Stimulated activated CD8-positive, alpha-beta memory T cell treated with anti-CD3 and anti-CD28 coated beads, Interleukin-4, amount 100 ng/mL, for 48 hours (primary cell): ENCODE data around the gene BPTF.
A peak's percentile ranks its signal among the peaks of the same experiment; 100 is the strongest.
"Not testable (repeated sequence)": the region's sequence is repeated elsewhere in the genome, so short reads cannot be mapped to it uniquely, and the experiment has no call there.

Experiments
- DNase-seq: peaks from one replicate; pipeline ENCODE4 v3.0.0-alpha.2; 2020

BPTF gene, protein sequence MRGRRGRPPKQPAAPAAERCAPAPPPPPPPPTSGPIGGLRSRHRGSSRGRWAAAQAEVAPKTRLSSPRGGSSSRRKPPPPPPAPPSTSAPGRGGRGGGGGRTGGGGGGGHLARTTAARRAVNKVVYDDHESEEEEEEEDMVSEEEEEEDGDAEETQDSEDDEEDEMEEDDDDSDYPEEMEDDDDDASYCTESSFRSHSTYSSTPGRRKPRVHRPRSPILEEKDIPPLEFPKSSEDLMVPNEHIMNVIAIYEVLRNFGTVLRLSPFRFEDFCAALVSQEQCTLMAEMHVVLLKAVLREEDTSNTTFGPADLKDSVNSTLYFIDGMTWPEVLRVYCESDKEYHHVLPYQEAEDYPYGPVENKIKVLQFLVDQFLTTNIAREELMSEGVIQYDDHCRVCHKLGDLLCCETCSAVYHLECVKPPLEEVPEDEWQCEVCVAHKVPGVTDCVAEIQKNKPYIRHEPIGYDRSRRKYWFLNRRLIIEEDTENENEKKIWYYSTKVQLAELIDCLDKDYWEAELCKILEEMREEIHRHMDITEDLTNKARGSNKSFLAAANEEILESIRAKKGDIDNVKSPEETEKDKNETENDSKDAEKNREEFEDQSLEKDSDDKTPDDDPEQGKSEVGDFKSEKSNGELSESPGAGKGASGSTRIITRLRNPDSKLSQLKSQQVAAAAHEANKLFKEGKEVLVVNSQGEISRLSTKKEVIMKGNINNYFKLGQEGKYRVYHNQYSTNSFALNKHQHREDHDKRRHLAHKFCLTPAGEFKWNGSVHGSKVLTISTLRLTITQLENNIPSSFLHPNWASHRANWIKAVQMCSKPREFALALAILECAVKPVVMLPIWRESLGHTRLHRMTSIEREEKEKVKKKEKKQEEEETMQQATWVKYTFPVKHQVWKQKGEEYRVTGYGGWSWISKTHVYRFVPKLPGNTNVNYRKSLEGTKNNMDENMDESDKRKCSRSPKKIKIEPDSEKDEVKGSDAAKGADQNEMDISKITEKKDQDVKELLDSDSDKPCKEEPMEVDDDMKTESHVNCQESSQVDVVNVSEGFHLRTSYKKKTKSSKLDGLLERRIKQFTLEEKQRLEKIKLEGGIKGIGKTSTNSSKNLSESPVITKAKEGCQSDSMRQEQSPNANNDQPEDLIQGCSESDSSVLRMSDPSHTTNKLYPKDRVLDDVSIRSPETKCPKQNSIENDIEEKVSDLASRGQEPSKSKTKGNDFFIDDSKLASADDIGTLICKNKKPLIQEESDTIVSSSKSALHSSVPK (N-terminal part only)

DNA sequence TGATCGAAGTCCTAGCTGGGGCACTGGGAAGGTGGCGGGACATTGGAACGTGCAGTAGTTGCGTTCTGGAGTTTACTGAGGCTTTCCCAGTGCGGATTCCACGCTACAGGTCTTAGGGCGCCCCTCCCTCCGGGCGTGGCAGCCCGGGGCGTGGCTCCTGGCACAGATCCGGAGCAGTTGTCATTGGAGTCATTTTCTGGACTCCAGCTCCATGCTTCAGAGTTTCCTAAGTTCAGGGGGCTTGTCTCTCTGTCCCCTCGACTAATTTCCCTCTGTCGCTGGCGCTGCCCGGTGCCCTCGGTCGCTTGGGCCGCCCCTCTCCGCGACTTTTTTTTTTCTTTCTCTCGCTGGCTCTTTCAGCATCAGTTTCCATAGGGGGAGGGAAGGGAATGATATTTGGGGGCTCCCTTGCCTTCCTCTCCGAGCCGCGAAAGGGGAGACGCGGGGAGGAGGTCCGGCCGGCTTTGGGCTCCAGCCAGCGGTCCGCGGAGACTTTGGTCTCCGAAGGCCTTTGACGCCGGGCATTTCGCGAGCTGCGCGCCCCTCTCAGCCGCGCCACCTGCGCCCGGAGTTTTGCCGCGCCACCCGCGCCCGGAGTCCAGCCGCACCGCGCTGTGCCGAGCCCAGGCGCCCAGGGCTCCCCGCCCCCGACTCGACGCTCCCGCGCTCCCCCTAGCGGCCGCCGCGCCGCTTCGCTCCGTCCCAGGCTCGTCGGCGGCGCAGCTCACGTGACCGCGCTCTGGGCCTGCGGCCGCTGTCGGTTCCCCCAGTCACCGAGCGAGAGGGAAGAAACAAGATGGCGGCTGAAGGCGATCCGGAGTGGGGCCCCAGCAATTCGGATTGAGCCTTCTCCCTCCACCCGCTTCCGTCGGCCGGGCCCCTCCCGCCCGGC lies at the start of gene BPTF:
TSS of gene BPTF (plus strand) at position 769 of the 892 bp plus-strand sequence. CDS start 222 bp downstream, outside the sequence.
- DNase-seq: peak; percentile 93

DNA sequence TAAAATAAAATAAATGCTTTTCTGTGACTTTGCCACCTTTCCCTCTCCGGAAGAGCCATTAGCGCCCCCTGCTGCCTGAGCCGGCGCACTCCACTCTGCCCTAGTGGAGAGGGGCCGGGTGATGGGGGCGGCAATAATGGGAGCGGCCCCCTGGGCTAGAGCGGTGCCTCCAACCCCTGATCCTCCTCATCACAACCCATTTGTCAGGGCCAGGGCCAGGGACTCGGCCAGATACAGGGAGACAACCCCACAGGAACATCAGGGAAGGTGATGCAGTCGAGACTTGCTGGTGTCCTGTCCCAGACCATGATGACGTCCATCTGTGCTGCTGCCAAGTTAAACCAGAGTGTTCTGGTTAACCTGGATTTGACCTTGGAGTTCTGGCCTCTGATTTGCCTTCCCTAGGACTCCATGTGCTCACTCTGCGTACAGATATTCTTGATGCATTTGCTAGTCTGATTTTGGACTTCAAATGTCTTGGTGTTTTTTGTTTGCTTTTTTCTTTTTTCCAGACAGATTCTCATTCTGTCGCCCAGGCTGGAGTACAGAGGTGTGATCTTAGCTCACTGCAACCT lies 46.1 kb upstream of the BPTF start:
- DNase-seq: peak; percentile 51

DNA sequence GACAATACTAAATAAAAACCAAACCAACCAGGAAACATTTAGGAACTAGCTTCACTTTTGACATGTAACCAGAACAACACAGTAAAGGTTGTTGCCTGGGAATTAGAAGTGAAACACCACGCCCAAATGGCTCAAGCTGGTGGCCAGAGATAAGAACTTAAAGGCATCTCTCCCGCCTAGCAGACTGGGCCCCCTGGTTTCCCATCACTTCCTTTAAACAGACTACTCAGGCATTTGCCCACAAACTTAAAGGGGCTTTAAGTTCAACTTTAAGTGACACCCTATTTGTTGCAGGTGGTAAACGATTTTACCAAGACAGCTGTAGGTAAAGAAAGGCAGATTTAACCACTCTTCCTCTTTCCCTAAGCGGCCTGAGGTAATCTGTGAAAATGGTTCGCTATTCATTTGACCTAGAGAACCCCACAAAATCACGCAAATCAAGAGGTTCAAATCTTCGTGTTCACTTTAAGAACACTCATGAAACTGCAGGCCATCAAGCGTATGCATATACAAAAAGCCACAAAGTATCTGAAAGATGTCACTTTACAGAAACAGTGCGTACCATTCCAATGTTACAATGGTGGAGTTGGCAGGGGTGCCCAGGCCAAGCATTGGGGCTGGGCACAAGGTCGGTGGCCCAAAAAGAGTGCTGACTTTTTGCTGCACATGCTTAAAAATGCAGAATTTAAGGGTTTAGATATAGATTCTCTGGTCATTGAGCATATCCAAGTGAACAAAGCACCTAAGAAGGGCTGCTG lies 40.8 kb upstream of the BPTF start:
- no peak for DNase-seq

DNA sequence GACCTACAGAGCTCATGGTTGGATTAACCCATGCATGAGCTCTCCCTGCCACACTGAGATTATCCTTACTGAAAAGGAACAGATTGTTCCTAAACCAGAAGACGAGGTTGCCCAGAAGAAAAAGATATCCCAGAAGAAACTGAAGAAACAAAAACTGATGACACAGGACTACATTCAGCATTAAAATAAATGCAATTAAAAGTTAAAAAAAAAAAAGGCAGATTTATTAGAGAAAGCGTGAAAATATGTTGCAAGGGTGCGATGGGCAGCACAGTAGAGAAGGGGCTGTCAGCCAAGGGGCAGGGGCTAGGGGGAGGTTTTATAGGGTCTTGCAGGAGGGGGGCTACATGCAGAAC lies 40.2 kb upstream of the BPTF start:
- DNase-seq: no peak

DNA sequence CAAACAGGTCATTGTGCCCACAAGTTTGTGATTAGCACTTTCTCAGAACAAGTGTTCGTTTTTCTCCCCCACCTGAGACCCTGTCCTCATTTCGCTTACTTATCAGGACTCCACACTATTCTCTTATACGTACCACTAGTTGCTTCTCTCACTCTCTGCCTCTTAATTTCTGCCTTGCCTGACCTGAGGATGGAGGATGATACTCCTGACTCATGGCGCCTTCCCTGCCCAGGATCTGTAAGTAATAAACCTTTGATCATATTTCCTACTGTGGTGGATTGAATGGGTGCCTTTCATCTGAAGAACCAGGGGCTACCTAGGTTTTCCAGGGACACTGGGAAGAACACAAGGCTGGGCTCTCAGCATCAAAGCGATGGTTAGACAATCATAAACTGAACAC lies 39.8 kb upstream of the BPTF start:
- no peak for DNase-seq

DNA sequence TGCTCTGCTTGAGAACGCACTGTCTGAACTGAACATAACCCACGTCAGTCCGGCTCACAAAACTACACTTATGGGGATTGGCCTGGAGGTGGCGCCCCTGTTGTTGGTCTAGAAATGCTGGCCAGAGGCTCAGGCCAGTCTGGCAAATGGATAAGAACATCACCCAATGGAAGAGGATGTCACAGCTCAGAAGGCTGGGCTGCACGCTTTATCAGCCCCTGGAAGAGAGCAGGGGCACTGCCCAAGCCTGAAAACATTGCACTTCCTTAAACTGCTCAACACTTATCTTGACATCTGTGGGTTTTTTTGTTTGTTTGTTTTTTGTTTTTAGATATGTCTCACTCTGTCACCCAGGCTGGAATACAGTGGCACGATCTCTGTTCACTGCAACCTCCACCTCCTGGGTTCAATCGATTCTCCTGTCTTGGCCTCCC lies 24.8 kb upstream of the BPTF start:
- peak; percentile 75 for DNase-seq

DNA sequence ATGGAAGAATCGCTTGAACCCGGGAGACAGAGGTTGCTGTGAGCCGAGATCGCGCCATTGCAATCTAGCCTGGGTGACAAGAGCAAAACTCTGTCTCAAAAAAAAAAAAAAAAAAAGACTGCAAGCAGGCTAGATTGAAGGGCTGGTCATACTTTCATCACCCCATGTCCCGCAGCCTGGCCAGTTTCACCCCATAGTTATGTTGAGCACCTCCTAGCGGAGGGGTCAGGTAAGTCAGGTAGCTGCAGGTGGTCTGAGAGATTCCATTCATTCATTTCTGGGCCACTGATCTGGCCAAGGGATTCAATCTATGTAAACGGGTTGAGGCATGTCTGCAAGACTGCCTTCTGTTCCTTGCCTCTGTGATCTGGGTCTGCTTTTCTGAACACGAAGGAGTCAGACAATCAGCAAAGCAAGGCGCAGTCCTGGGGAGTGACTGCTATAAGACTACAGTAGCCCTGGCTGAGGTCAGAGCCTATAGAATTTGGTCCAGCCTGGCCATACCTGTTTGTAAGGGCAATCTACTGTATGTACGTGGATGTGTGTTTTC lies 23.6 kb upstream of the BPTF start:
- no peak for DNase-seq

DNA sequence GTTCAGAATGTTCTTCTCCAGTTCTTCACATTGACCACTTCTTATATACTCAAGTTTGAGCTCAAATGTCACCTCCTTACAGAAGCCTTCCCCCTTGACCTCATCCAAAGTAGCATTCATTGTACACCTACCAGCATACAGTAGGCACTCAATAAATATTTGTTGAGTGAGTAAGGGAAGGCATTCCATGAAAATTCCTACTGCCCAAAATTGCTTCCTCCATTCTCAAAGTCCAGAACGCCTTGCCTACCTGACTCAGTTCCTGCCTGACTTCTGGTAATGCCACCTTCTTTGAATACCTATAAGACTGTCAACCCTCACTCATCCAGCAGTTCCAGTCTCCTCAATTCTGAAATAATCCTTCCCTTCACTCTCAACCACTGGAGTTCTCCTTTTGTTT lies 14.8 kb upstream of the BPTF start:
- no peak for DNase-seq

DNA sequence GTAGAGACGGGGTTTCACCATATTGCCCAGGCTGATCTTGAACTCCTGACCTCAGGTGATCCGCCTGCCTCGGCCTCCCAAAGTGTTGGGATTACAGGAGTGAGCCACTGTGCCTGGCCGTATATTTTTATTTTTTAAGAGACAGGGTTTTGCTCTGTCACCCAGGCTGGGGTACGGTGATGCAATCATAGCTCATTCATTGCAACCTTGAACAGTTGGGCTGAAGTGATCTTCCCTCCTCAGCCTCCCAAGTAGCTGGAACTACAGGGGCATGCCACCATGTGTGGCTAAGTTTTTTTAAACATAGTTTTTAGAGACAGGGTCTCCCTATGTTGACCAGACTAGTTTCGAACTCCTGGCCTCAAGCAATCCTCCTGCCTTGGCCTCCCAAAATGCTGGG lies 12.9 kb upstream of the BPTF start:
- not testable (repeated sequence) for DNase-seq

DNA sequence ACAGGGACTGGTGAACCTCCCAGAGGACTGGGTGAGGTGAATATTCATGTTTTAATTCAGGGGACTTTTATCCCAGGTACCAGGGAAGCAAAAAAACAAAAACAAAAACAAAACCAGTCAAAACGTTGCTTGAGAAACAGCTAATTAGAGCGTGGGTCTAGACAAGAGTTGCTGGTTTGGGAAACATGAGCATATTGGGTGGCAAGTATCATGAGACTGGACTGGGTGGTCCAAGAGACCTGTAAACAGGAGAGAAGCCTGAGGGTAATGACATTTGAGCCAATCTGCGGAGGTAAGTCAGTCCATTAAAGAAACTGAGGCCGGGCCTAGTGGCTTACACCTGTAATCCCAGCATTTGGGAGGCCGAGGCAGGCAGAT lies 11.5 kb upstream of the BPTF start:
- no peak for DNase-seq

DNA sequence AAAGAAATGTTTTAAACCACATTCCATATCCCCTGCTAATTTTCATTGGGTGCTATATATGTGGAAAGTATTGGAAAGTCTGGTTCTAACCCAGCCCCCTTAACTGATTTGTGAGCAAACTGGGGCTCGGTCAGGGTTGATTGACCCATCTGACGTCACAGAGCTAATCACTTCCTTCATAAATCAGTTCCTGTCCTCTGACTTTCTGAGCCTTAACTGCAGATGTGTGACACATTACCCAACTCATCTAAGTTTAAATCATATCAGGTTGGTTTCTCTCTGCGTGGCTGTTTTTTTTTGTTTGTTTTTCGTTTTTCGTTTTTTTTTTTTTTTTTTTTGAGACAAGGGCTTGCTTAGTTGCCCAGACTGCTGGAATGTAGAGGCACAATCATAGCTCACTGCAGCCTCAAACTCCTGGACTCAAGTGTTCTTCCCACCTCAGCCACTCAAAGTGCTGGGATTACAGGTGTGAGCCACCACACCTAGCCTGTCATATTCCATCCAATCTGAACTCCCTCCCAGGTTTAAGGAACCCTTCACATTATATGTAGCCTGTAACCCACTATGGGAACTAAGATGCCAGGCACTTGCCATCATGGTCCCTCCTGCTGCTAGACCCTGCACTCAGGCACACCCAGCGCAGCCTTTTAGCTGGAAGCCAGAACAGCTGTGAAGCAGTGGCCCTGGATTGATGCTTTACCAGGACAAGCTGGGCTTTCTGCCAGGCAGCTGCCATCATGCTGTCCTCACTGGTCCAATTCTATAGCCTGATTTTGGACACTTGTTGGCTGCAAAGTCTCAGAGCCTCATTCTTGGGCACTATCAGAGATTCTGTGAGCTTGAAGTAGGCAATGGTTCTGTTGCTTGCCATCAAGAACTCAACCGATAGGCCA lies 6.9 kb upstream of the BPTF start:
- DNase-seq: no peak

DNA sequence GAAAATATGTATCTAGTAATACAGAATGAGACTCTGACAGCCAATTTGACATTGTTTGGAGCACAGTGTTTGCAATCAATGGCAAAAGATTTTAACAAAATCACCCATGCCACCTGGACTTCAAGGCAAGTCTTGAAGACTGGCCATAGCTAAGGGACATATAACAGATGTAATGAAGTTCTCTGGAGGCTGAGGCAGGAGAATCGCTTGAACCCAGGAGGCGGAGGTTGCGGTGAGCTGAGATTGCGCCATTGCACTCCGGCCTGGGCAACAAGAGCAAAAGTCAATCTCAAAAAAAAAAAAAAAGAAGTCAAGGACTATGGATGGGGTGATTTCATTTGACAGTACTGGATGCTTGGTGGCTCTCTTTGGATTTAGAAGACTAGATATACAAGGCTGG lies 5.6 kb upstream of the BPTF start:
- no peak for DNase-seq

DNA sequence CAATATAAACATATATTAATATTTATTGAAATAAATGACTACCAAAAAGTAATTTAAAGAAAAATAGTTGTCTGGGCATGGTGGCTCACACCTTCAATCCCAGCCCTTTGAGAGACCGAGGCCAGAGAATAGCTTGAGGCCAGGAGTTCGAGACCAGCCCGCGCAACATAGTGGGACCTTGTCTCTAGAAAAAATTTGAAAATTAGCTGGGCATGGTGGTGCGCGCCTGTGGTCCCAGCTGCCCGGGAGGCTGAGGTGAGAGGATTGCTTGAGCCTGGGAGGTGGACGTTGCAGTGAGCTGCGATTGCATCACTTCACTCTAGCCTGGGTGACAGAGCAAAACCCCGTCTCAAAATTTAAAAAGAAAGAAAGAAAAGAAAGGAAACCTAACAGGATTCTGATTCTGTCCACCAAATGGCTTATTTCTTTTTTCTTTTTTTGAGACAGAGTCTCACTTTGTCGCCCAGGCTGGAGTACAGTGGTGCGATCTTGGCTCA lies 3.4 kb upstream of the BPTF start:
- peak; percentile 1 for DNase-seq

DNA sequence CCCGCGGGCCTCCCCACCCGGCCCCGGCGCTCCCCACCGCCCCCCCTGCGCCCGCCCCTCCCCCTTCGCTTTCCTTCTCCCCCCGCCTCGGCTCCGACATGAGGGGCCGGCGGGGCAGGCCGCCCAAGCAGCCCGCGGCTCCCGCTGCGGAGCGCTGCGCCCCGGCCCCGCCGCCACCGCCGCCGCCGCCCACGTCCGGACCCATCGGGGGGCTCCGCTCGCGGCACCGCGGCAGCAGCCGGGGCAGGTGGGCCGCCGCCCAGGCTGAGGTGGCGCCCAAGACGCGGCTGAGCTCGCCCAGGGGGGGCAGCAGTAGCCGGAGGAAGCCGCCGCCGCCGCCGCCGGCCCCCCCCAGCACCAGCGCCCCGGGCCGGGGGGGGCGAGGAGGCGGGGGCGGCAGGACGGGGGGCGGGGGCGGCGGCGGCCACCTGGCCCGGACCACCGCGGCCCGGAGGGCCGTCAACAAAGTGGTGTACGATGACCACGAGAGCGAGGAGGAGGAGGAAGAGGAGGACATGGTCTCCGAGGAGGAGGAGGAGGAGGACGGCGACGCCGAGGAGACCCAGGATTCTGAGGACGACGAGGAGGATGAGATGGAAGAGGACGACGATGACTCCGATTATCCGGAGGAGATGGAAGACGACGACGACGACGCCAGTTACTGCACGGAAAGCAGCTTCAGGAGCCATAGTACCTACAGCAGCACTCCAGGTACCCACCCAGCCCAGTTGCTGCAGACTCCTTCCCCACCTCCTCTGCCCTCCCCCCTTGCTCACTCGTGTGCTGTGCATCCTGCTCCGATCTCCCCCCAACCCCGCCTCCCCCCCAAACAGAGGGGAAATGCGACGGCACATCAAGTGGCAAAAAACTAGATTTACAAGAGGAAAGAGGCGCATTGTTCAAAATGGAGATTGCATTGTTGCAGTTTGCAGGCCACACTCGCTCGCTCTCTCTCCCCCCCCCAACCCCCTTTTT lies 611 bp downstream of the BPTF start:
- peak; percentile 63 for DNase-seq

DNA sequence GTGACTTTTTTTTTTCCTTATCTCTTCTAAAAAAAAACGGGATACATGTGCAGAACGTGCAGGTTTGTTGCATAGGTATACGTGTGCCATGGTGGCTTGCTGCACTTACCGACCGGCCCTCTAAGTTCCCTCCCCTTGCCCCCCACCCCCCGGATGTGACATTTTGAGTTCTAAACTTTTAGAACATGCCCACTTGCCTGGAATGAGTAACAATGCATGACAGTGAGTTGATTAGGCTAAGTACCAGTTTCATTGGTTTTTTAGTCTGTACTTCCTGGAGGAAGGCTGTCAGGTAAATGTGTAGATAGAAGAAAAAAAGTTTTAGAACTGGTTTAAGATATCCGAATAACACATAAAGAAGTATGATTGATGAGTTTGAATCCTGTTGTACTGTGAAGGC lies 4.0 kb downstream of the BPTF start:
- peak; percentile 52 for DNase-seq

DNA sequence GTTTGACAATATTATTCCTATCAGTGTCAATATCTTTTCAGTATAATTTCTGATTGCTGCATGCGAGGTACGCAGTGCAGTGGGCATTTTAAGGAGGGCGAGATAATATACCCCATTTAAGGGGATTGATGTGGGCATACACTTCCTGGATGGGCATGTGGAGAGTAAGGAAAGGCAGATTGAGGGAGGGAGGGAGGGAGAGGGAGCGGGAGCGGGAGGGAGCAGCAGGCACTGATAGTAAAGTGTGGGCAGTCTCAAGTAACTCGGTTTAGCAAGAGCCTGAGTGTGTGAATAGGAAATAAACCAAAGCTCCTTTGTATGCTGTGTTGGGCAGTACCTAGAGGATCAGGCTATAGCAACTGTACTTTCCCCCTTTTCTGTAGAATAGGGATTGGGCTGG lies 5.1 kb downstream of the BPTF start:
- DNase-seq: peak; percentile 10

DNA sequence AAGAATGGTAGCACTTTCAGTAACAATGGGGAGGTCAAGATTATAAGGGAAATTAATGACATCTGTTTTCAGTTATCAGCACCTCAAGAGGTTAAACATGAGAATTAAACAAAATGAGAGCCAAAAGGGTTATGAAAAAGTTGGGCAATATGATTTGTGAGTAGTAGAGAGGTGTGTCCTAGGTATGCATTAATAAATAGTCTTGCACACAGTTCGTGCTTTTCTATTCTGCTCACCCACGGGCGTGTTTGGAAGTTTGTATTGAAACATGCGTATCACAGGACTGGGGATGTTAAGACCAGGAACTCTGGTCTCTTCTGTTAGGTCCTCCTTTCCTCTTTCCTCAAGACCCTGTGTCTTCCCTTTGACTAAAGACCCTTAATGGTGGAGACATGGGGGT lies 6.0 kb downstream of the BPTF start:
- DNase-seq: no peak

DNA sequence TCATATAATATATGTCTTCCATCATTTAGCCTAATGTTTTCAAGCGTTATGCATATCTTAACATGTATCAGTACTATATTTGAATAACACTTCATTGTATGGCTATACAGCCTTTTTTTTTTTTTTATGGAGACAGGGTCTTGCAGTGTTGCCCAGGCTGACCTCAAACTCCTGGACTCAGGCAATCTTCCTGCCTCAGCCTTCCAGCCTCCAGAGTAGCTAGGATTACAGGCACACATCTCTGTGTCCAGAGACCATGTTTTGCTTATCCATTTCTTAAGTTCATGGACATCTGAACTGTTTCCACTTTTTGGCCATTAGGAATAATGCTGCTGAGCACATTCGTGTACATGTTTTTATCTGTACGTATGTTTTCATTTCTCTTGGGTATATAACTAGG lies 7.8 kb downstream of the BPTF start:
- peak; percentile 13 for DNase-seq
